K562 (cell line): ENCODE measurements around the gene CAPN12. TPM values are rescaled to one million over a fixed set of nuclear protein-coding genes. Genes with fewer than 3 reads are reported as not detected.

Experiments used
- CTBP1 ChIP-seq: fragments of 450-650 bp; IDR thresholded peaks from 2 replicates; pipeline ENCODE4 v1.6.1; 2016; ENCODE audit warnings: borderline replicate concordance
- MXD1 ChIP-seq: fragments of 250-450 bp; sonication (Bioruptor Pico); IDR thresholded peaks from 2 replicates; pipeline ENCODE4 v1.8.0; 2021; ENCODE audit warnings: borderline replicate concordance, mild to moderate bottlenecking, moderate library complexity; ENCODE audit not compliant: poor library complexity, severe bottlenecking
- PKNOX1 ChIP-seq: fragments of 450-650 bp; IDR thresholded peaks from 2 replicates; pipeline ENCODE4 v1.6.1; 2016
- RBM34 ChIP-seq: fragments of 200-400 bp; formaldehyde crosslinking; IDR thresholded peaks from 2 replicates; pipeline ENCODE4 v1.6.1; 2018; ENCODE audit warnings: low read length, borderline replicate concordance; ENCODE audit not compliant: insufficient read depth
- ZNF347 ChIP-seq: fragments of 450-650 bp; formaldehyde crosslinking; IDR thresholded peaks from 2 replicates; pipeline ENCODE4 v1.4.0; 2020; ENCODE audit warnings: low read depth, mild to moderate bottlenecking, moderate library complexity
- polyA plus RNA-seq, 8 experiments: library from polyadenylated mRNA; depleted of rRNA in 4 of 8; stranded (reverse) in 5 of 8; unstranded in 3 of 8; fragments of >200 nt; fragmentation: Nextera tagmentation in 2 of 8; fragmentation: Illumina TruSeq in 1 of 8; extraction: Ambion mirVana in 2 of 8; extraction: Trizol in 1 of 8; gene quantifications; 2 replicates each; pipeline versions ENCODE4 v1.2.1 to v1.2.3, GENCODE V29; 2011 to 2014; ENCODE audit warnings: inconsistent platforms in 1 of 8, missing spikeins in 1 of 8
- total RNA-seq, 7 experiments: library from RNA; depleted of rRNA in 6 of 7; stranded (reverse); fragments of >200 nt in 6 of 7; fragmentation: Illumina TruSeq in 2 of 7; extraction: Trizol in 2 of 7; gene quantifications; 2 replicates each; pipeline versions ENCODE4 v1.2.1 to v1.2.3, GENCODE V29; 2011 to 2021; ENCODE audit warnings: low replicate concordance in 1 of 7
- TF ChIP-seq, protein P1 (sequence below): fragments of 450-650 bp; formaldehyde crosslinking; conservative IDR thresholded peaks from 2 replicates; pipeline ENCODE4 v1.4.0; 2022; ENCODE audit warnings: mild to moderate bottlenecking, missing genetic modification characterization

The CAPN12 gene
- total and polyA plus RNA-seq, 9 of the 15 experiments (the other 6 are each of a cell fraction or from before 2014, with no cell fraction given): 0.83 to 7.0 (median 1.6) TPM

GRCh38 chr19:38729653-38730469 is 14.4 kb downstream of the CAPN12 start (continued):
- no peak for TF ChIP-seq RBM34
- 0 out of 2 replicates have a peak, but pooled peaks have one; percentile 9 for TF ChIP-seq PKNOX1
- TF ChIP-seq ZNF347: no peak
- TF ChIP-seq, protein P1, sequence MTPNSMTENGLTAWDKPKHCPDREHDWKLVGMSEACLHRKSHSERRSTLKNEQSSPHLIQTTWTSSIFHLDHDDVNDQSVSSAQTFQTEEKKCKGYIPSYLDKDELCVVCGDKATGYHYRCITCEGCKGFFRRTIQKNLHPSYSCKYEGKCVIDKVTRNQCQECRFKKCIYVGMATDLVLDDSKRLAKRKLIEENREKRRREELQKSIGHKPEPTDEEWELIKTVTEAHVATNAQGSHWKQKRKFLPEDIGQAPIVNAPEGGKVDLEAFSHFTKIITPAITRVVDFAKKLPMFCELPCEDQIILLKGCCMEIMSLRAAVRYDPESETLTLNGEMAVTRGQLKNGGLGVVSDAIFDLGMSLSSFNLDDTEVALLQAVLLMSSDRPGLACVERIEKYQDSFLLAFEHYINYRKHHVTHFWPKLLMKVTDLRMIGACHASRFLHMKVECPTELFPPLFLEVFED (CRISPR knock-in tag): no peak
- TF ChIP-seq MXD1 (CRISPR knock-in tag): no peak
- TF ChIP-seq CTBP1: 0 out of 2 replicates have a peak, but pooled peaks have one; percentile 31
